HEK293 (cell line): Measurements from ENCODE around the gene DGKH.
A peak's percentile ranks its signal among the peaks of the same experiment; 100 is the strongest.

Experiments
- CTCF ChIA-PET: fragments of 350-600 bp; formaldehyde crosslinking; extraction: SDS; loops from one replicate; lab custom pipeline; 2021; ENCODE audit warnings: antibody characterized with exemption; lab: Yijun Ruan, JAX
- POLR2A ChIA-PET: fragments of 300-600 bp; formaldehyde crosslinking; extraction: SDS; loops from one replicate; lab custom pipeline; 2020; ENCODE audit warnings: antibody characterized with exemption, inconsistent platforms; lab: Yijun Ruan, JAX
- H3K27ac ChIP-seq: fragments of 200-500 bp; sonication (Bioruptor generic); 2 replicates; pipeline ENCODE4 v1.5.1; 2014; ENCODE audit warnings: low read depth, low read length, control low read depth, inconsistent platforms; ENCODE audit errors: extremely low read depth
- H3K36me3 ChIP-seq, 2 experiments: fragments of 200-500 bp in 1 of 2; sonication (Bioruptor generic) in 1 of 2; 1 replicate in 1 of 2; 2 replicates in 1 of 2; pipeline ENCODE4 v1.5.1; 2014 to 2017; ENCODE audit warnings: inconsistent platforms in 2 of 2, low read length in 2 of 2; ENCODE audit not compliant: control insufficient read depth in 2 of 2, insufficient read depth in 1 of 2
- H3K4me1 ChIP-seq: fragments of 200-500 bp; sonication (Bioruptor generic); 2 replicates; pipeline ENCODE4 v1.5.1; 2014; ENCODE audit warnings: mild to moderate bottlenecking, low read length, inconsistent platforms; ENCODE audit not compliant: control insufficient read depth, insufficient read depth
- H3K4me3 ChIP-seq: 2 replicates; pipeline ENCODE4 v1.5.1; 2011; ENCODE audit warnings: low read depth, mild to moderate bottlenecking, control low read depth, low read length, moderate library complexity
- H3K9me3 ChIP-seq: fragments of 200-500 bp; sonication (Bioruptor generic); 2 replicates; pipeline ENCODE4 v1.5.1; 2014; ENCODE audit warnings: low read depth, low read length, inconsistent platforms; ENCODE audit not compliant: control insufficient read depth, insufficient read depth
- HIC1 ChIP-seq: fragments of 450-650 bp; formaldehyde crosslinking; IDR thresholded peaks from 2 replicates; pipeline ENCODE4 v1.5.1; 2016; ENCODE audit warnings: missing biosample characterization, missing genetic modification characterization
- SETDB1 ChIP-seq: IDR thresholded peaks from one replicate; pipeline ENCODE4 v1.6.1; 2017; ENCODE audit warnings: mild to moderate bottlenecking, low read length, moderate library complexity, mixed read lengths; ENCODE audit not compliant: insufficient read length
- TSHZ1 ChIP-seq: fragments of 450-650 bp; formaldehyde crosslinking; IDR thresholded peaks from 2 replicates; pipeline ENCODE4 v1.5.1; 2016; ENCODE audit warnings: missing biosample characterization, missing genetic modification characterization, borderline replicate concordance
- ZBTB44 ChIP-seq: fragments of 450-650 bp; IDR thresholded peaks from 2 replicates; pipeline ENCODE4 v1.5.1; 2018; ENCODE audit warnings: missing biosample characterization, mild to moderate bottlenecking, missing genetic modification characterization
- ZNF24 ChIP-seq: fragments of 450-650 bp; formaldehyde crosslinking; IDR thresholded peaks from 2 replicates; pipeline ENCODE4 v1.5.1; 2016; ENCODE audit warnings: missing biosample characterization, missing genetic modification characterization
- ZNF280D ChIP-seq: fragments of 450-650 bp; formaldehyde crosslinking; IDR thresholded peaks from 2 replicates; pipeline ENCODE4 v1.5.1; 2016; ENCODE audit warnings: missing biosample characterization, missing genetic modification characterization
- ZNF510 ChIP-seq: fragments of 450-650 bp; formaldehyde crosslinking; IDR thresholded peaks from 2 replicates; pipeline ENCODE4 v1.5.1; 2018; ENCODE audit warnings: mild to moderate bottlenecking, missing genetic modification characterization, missing biosample characterization; ENCODE audit not compliant: insufficient replicate concordance
- ZNF561 ChIP-seq: fragments of 450-650 bp; IDR thresholded peaks from 2 replicates; pipeline ENCODE4 v1.5.1; 2018; ENCODE audit warnings: missing biosample characterization, missing genetic modification characterization, borderline replicate concordance
- ZNF610 ChIP-seq: fragments of 450-650 bp; formaldehyde crosslinking; IDR thresholded peaks from 2 replicates; pipeline ENCODE4 v1.5.1; 2016; ENCODE audit warnings: missing biosample characterization, missing genetic modification characterization, borderline replicate concordance
- ZSCAN5A ChIP-seq: fragments of 450-650 bp; formaldehyde crosslinking; IDR thresholded peaks from 2 replicates; pipeline ENCODE4 v1.5.1; 2016; ENCODE audit warnings: missing biosample characterization, missing genetic modification characterization

DGKH gene

GRCh38 chr13:42266473-42266872 is 218.0 kb downstream of the DGKH start:
- ChIA-PET POLR2A (no interaction called here), CTCF (no interaction called here)
- no peaks in the 10 kb centered on the region for H3K4me1 ChIP-seq
- H3K27ac ChIP-seq = no peak overlapping the region
- H3K9me3 ChIP-seq = no peaks in the 10 kb centered on the region
- H3K4me3 ChIP-seq = no peak overlapping the region
- TF ChIP-seq TSHZ1 (no peak), SETDB1 (no peak)
- H3K36me3 ChIP-seq = no peaks in the 10 kb centered on the region

GRCh38 chr13:42270160-42270856 is 221.9 kb downstream of the DGKH start:
- TF ChIP-seq ZSCAN5A (tag by site-specific recombination) = no peak
- no peak for TF ChIP-seq HIC1 (tag by site-specific recombination)
- no peak for TF ChIP-seq ZNF24 (tag by site-specific recombination)
- TF ChIP-seq ZNF561 (tag by site-specific recombination) = no peak
- 0 out of 2 replicates have a peak, but pooled peaks have one; percentile 23 for TF ChIP-seq ZNF280D (tag by site-specific recombination)
- TF ChIP-seq SETDB1 = peak; percentile 87
- 0 out of 2 replicates have a peak, but pooled peaks have one; percentile 21 for TF ChIP-seq ZNF610
- TF ChIP-seq ZNF510 (tag by site-specific recombination) = peak; percentile 50
- TF ChIP-seq ZBTB44 = no peak
- Histone ChIP-seq H3K27ac (no peak overlapping the region), H3K36me3 (no peaks in the 10 kb centered on the region), H3K4me3 (no peak overlapping the region), H3K4me1 (peaks cover 5% of the 10 kb centered on the region; the same call in 1 of the 2 replicates), H3K9me3 (no peaks in the 10 kb centered on the region)
- CTCF ChIA-PET = no interaction called here
- POLR2A ChIA-PET = interaction anchor here (0.5 kb wide), 1 partner anchor 25 kb away, joined by 3 read pairs; no protein-coding TSS in a partner anchor
